ENCODE measurements around the gene MAP3K20. TPM values are rescaled to one million over a fixed set of nuclear protein-coding genes. Genes with fewer than 3 reads are reported as not detected.

The MAP3K20 gene
- total RNA-seq, 1 experiment from 2014 or later: 15.2 TPM

DNA sequence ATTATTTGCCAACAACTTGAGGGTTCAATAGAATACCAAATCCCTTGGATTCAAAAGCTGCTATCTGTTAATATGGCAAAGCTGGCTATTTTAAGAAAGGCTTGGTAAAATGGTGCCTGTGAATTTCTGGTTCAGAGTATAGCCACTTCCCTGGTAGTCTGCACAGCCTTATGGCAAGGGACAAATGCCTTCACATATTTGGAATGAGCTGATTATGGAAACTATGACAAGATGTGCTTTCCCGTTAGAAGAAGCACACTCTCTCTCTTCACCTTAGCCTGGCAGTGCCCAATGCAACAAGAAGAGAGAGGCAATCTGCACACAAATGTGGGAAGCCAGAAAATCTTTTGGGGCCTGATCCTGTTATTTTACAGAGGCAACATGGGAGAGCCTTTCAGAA lies 47.5 kb upstream of the MAP3K20 start (continued):
- TF ChIP-seq, protein P1, sequence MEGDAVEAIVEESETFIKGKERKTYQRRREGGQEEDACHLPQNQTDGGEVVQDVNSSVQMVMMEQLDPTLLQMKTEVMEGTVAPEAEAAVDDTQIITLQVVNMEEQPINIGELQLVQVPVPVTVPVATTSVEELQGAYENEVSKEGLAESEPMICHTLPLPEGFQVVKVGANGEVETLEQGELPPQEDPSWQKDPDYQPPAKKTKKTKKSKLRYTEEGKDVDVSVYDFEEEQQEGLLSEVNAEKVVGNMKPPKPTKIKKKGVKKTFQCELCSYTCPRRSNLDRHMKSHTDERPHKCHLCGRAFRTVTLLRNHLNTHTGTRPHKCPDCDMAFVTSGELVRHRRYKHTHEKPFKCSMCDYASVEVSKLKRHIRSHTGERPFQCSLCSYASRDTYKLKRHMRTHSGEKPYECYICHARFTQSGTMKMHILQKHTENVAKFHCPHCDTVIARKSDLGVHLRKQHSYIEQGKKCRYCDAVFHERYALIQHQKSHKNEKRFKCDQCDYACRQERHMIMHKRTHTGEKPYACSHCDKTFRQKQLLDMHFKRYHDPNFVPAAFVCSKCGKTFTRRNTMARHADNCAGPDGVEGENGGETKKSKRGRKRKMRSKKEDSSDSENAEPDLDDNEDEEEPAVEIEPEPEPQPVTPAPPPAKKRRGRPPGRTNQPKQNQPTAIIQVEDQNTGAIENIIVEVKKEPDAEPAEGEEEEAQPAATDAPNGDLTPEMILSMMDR (IDR thresholded peaks at IDR 0.05): no peak
- TF ChIP-seq, protein P2, sequence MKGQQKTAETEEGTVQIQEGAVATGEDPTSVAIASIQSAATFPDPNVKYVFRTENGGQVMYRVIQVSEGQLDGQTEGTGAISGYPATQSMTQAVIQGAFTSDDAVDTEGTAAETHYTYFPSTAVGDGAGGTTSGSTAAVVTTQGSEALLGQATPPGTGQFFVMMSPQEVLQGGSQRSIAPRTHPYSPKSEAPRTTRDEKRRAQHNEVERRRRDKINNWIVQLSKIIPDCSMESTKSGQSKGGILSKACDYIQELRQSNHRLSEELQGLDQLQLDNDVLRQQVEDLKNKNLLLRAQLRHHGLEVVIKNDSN (CRISPR knock-in tag; IDR thresholded peaks at IDR 0.05): no peak
- no peak for TF ChIP-seq SP1 (CRISPR knock-in tag; conservative IDR thresholded peaks at IDR 0.05)

DNA sequence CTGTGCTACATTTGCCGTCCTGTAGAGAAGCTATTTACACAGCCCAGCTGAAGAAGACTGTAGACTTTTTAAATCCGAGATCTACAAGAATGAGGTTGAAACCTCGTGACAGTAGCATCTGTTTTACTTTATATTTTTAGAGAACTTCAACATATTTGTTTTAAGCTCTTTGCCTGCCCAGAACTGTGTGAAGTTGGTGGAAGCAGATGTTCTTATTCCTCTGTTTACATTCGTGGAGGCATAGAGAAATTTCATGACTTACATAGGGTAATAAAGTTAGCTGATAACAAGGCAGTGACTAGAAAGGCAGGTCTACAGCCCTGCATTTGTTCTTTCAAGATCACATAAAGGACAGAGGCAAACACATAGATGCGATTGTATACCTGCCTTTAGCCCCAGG lies 47.0 kb upstream of the MAP3K20 start:
- Mint-ChIP-seq H3K9me3 (no peaks in the 10 kb centered on the region), H3K36me3 (no peaks in the 10 kb centered on the region), H3K27me3 (ENCODE audit: low read depth) (no peaks in the 10 kb centered on the region), H3K4me1 (peaks cover 11% of the 10 kb centered on the region; the same call in 1 of the 2 replicates), H3K27ac (no peak overlapping the region), H3K4me3 (no peak overlapping the region)
- ATAC-seq: no peak
- no peak for DNase-seq (ENCODE audit: low spot score)
- POLR2A ChIA-PET: no interaction called here
- CTCF ChIA-PET: interaction anchor here (1.0 to 2.0 kb wide), 8 partner anchors 15 to 415 kb away, joined by 3 to 12 read pairs (median 6); no protein-coding TSS in a partner anchor
- TF ChIP-seq FOXP1 (CRISPR knock-in tag; IDR thresholded peaks at IDR 0.05; ENCODE audit: borderline replicate concordance): no peak
- no peak for TF ChIP-seq KAT7 (CRISPR knock-in tag; IDR thresholded peaks at IDR 0.05; ENCODE audit: borderline replicate concordance)
- TF ChIP-seq, protein P3, sequence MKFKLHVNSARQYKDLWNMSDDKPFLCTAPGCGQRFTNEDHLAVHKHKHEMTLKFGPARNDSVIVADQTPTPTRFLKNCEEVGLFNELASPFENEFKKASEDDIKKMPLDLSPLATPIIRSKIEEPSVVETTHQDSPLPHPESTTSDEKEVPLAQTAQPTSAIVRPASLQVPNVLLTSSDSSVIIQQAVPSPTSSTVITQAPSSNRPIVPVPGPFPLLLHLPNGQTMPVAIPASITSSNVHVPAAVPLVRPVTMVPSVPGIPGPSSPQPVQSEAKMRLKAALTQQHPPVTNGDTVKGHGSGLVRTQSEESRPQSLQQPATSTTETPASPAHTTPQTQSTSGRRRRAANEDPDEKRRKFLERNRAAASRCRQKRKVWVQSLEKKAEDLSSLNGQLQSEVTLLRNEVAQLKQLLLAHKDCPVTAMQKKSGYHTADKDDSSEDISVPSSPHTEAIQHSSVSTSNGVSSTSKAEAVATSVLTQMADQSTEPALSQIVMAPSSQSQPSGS (CRISPR knock-in tag; IDR thresholded peaks at IDR 0.05; ENCODE audit: borderline replicate concordance, low read depth): no peak
- no peak for TF ChIP-seq TP53 (CRISPR knock-in tag; IDR thresholded peaks at IDR 0.05)
- TF ChIP-seq, protein P4, sequence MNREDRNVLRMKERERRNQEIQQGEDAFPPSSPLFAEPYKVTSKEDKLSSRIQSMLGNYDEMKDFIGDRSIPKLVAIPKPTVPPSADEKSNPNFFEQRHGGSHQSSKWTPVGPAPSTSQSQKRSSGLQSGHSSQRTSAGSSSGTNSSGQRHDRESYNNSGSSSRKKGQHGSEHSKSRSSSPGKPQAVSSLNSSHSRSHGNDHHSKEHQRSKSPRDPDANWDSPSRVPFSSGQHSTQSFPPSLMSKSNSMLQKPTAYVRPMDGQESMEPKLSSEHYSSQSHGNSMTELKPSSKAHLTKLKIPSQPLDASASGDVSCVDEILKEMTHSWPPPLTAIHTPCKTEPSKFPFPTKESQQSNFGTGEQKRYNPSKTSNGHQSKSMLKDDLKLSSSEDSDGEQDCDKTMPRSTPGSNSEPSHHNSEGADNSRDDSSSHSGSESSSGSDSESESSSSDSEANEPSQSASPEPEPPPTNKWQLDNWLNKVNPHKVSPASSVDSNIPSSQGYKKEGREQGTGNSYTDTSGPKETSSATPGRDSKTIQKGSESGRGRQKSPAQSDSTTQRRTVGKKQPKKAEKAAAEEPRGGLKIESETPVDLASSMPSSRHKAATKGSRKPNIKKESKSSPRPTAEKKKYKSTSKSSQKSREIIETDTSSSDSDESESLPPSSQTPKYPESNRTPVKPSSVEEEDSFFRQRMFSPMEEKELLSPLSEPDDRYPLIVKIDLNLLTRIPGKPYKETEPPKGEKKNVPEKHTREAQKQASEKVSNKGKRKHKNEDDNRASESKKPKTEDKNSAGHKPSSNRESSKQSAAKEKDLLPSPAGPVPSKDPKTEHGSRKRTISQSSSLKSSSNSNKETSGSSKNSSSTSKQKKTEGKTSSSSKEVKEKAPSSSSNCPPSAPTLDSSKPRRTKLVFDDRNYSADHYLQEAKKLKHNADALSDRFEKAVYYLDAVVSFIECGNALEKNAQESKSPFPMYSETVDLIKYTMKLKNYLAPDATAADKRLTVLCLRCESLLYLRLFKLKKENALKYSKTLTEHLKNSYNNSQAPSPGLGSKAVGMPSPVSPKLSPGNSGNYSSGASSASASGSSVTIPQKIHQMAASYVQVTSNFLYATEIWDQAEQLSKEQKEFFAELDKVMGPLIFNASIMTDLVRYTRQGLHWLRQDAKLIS (CRISPR knock-in tag; IDR thresholded peaks at IDR 0.05; ENCODE audit: borderline replicate concordance): no peak
- no peak for TF ChIP-seq TEAD1 (CRISPR knock-in tag; IDR thresholded peaks at IDR 0.05)
- TF ChIP-seq, protein P5, sequence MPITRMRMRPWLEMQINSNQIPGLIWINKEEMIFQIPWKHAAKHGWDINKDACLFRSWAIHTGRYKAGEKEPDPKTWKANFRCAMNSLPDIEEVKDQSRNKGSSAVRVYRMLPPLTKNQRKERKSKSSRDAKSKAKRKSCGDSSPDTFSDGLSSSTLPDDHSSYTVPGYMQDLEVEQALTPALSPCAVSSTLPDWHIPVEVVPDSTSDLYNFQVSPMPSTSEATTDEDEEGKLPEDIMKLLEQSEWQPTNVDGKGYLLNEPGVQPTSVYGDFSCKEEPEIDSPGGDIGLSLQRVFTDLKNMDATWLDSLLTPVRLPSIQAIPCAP (CRISPR knock-in tag; IDR thresholded peaks at IDR 0.05): no peak
- TF ChIP-seq RELA (CRISPR knock-in tag; IDR thresholded peaks at IDR 0.05; ENCODE audit: borderline replicate concordance): no peak
- no peak for TF ChIP-seq GABPB1 (CRISPR knock-in tag; IDR thresholded peaks at IDR 0.05)
- no peak for TF ChIP-seq SP1 (CRISPR knock-in tag; conservative IDR thresholded peaks at IDR 0.05)
- TF ChIP-seq TEAD4 (CRISPR knock-in tag; IDR thresholded peaks at IDR 0.05): no peak
- TF ChIP-seq, protein P6, sequence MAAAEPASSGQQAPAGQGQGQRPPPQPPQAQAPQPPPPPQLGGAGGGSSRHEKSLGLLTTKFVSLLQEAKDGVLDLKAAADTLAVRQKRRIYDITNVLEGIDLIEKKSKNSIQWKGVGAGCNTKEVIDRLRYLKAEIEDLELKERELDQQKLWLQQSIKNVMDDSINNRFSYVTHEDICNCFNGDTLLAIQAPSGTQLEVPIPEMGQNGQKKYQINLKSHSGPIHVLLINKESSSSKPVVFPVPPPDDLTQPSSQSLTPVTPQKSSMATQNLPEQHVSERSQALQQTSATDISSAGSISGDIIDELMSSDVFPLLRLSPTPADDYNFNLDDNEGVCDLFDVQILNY (CRISPR knock-in tag; IDR thresholded peaks at IDR 0.05): no peak
- TF ChIP-seq, protein P2 (CRISPR knock-in tag; IDR thresholded peaks at IDR 0.05): no peak
- TF ChIP-seq, protein P7, sequence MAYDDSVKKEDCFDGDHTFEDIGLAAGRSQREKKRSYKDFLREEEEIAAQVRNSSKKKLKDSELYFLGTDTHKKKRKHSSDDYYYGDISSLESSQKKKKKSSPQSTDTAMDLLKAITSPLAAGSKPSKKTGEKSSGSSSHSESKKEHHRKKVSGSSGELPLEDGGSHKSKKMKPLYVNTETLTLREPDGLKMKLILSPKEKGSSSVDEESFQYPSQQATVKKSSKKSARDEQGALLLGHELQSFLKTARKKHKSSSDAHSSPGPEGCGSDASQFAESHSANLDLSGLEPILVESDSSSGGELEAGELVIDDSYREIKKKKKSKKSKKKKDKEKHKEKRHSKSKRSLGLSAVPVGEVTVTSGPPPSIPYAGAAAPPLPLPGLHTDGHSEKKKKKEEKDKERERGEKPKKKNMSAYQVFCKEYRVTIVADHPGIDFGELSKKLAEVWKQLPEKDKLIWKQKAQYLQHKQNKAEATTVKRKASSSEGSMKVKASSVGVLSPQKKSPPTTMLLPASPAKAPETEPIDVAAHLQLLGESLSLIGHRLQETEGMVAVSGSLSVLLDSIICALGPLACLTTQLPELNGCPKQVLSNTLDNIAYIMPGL (CRISPR knock-in tag; IDR thresholded peaks at IDR 0.05): no peak
- TF ChIP-seq, protein P8, sequence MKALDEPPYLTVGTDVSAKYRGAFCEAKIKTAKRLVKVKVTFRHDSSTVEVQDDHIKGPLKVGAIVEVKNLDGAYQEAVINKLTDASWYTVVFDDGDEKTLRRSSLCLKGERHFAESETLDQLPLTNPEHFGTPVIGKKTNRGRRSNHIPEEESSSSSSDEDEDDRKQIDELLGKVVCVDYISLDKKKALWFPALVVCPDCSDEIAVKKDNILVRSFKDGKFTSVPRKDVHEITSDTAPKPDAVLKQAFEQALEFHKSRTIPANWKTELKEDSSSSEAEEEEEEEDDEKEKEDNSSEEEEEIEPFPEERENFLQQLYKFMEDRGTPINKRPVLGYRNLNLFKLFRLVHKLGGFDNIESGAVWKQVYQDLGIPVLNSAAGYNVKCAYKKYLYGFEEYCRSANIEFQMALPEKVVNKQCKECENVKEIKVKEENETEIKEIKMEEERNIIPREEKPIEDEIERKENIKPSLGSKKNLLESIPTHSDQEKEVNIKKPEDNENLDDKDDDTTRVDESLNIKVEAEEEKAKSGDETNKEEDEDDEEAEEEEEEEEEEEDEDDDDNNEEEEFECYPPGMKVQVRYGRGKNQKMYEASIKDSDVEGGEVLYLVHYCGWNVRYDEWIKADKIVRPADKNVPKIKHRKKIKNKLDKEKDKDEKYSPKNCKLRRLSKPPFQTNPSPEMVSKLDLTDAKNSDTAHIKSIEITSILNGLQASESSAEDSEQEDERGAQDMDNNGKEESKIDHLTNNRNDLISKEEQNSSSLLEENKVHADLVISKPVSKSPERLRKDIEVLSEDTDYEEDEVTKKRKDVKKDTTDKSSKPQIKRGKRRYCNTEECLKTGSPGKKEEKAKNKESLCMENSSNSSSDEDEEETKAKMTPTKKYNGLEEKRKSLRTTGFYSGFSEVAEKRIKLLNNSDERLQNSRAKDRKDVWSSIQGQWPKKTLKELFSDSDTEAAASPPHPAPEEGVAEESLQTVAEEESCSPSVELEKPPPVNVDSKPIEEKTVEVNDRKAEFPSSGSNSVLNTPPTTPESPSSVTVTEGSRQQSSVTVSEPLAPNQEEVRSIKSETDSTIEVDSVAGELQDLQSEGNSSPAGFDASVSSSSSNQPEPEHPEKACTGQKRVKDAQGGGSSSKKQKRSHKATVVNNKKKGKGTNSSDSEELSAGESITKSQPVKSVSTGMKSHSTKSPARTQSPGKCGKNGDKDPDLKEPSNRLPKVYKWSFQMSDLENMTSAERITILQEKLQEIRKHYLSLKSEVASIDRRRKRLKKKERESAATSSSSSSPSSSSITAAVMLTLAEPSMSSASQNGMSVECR (CRISPR knock-in tag; IDR thresholded peaks at IDR 0.05; ENCODE audit: borderline replicate concordance): no peak
- TF ChIP-seq, protein P9, sequence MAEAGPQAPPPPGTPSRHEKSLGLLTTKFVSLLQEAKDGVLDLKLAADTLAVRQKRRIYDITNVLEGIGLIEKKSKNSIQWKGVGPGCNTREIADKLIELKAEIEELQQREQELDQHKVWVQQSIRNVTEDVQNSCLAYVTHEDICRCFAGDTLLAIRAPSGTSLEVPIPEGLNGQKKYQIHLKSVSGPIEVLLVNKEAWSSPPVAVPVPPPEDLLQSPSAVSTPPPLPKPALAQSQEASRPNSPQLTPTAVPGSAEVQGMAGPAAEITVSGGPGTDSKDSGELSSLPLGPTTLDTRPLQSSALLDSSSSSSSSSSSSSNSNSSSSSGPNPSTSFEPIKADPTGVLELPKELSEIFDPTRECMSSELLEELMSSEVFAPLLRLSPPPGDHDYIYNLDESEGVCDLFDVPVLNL (CRISPR knock-in tag; IDR thresholded peaks at IDR 0.05; ENCODE audit: borderline replicate concordance, low read depth): no peak

Data from WTC11 (cell line).